Hematopoietic multipotent progenitor cell (in vitro differentiated cells): Measurements from ENCODE around the gene SLC16A2. TPM values are rescaled to one million over a fixed set of nuclear protein-coding genes. Genes with fewer than 3 reads are reported as not detected.
"Not testable (repeated sequence)": the region's sequence is repeated elsewhere in the genome, so short reads cannot be mapped to it uniquely, and the experiment has no call there.

Source experiments
- DNase-seq, 3 donors: peaks; one replicate each; pipeline ENCODE4 v3.0.0-alpha.2; 2011 to 2015; ENCODE audit warnings: low read depth in 2 of 3, low spot score in 2 of 3
- total RNA-seq: library from RNA; depleted of rRNA; stranded (reverse); fragments of >200 nt; gene quantifications from one replicate; pipeline ENCODE4 v1.2.3, GENCODE V29; 2012

The SLC16A2 gene
- total RNA-seq, 1 donor: 3.5 TPM

- DNase-seq: no peak
Measured at GRCh38 chrX:74505437-74505836, 84.1 kb downstream of the SLC16A2 start.

DNA sequence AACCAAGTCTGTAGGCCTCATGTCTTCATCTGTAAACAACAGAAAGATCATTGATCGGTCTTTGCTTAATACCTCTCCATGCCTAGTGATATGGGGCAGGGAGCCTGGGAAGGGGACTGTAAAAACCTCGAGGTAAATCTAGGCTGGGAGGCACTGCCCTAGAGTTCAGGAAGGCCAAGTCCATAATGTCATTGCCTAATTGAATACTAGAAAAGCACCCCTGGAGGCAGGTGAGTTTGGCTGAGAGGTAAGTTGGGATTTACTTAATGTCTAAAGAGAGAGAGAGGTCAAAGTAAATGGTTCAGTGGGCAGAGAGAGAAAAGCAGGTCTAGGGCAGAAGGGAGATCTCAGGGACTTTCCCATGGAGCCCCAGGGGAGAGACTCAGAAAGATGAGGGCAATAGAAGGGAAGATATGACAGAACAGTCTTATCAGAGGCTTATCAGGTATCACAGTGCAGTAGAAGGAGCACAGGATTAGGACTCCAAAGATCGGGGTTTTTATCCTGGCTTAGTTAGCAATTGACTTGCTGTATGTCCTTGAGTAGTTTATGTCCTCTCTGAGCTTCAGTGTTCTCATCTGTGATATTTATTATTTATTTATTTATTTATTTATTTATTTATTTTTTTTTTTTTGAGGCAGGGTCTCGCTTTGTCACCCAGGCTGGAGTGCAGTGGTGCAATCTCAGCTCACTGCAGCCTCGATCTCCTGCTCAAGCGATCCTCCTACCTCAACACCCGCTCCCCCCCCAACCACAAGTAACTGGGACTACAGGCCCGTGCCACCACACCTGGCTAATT is 85.2 kb downstream of the SLC16A2 start:
- DNase-seq: no peak

- no peak for DNase-seq
Measured at GRCh38 chrX:74507191-74507590, 85.9 kb downstream of the SLC16A2 start.

DNA sequence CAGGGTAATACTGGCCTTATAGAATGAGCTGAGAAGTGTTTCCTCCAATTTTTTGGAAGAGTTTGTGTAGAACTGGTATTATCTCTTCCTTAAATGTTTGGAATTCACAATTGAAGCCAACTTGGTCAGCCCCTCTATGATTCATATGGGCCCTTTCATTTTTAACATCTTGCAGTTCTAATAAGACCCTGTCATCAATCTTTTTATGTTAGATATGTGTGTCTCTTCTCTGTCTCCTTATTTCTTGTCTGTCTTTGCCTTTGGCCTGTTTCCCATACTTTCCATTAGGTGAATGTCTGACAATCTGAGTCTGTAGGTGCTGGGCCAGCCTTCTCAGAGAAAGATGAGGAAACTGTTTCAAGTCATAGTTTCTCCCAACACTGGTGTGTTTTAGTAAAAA is 88.7 kb downstream of the SLC16A2 start:
- no peak for DNase-seq

GRCh38 chrX:74510401-74510800 is 89.1 kb downstream of the SLC16A2 start:
- no peak for DNase-seq

- no peak for DNase-seq
Measured at GRCh38 chrX:74511704-74512103, 90.4 kb downstream of the SLC16A2 start.

GRCh38 chrX:74514384-74514783 is 93.1 kb downstream of the SLC16A2 start:
- no peak for DNase-seq

GRCh38 chrX:74515356-74515755 is 94.1 kb downstream of the SLC16A2 start:
- no peak for DNase-seq

- not testable (repeated sequence) for DNase-seq
Measured at GRCh38 chrX:74516013-74516412, 94.7 kb downstream of the SLC16A2 start.

GRCh38 chrX:74519870-74520269 is 98.6 kb downstream of the SLC16A2 start:
- DNase-seq: no peak

GRCh38 chrX:74520291-74520690 is 99.0 kb downstream of the SLC16A2 start:
- DNase-seq: no peak

DNA sequence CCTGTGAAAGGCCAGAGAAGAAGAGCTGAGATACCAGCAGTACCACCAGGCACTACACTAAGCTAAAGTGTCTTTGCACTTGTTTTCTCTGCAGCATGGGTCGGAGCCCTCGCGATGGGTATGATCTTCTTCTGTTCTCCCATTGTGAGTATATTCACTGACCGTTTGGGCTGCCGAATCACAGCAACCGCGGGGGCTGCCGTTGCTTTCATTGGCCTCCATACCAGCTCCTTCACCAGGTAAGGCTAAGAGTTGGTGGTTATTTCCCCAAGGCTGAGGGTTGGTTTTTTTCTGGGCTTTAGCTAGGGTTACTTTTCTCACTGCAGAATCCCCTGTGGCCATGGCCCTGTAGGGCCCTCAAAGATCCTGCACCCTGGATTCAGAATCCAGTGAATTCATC is 99.6 kb downstream of the SLC16A2 start:
- no peak for DNase-seq

GRCh38 chrX:74521961-74522751 is 100.9 kb downstream of the SLC16A2 start:
- no peak for DNase-seq

- no peak for DNase-seq
Measured at GRCh38 chrX:74523224-74523623, 101.9 kb downstream of the SLC16A2 start.

- DNase-seq: no peak
Measured at GRCh38 chrX:74523870-74524735, 102.8 kb downstream of the SLC16A2 start.

DNA sequence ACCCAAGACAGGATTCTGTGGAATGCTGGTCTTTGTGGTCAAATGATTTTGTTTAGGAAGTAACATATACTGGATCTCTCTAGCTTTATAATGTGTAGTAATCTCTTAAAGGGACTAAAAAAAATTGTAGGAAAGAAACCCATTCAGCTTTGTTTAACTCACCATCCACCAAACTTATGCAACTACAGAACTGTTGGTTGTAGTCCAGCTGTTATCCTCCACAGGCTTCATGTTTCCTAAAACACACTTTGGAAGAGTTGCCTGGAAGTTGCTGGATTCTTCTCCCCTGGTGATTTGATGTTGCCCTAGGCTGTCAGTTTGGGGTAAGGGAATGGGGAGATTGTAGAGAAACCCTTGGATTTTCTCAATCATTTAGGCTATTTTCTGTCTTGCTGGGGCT is 103.8 kb downstream of the SLC16A2 start:
- DNase-seq: no peak

DNA sequence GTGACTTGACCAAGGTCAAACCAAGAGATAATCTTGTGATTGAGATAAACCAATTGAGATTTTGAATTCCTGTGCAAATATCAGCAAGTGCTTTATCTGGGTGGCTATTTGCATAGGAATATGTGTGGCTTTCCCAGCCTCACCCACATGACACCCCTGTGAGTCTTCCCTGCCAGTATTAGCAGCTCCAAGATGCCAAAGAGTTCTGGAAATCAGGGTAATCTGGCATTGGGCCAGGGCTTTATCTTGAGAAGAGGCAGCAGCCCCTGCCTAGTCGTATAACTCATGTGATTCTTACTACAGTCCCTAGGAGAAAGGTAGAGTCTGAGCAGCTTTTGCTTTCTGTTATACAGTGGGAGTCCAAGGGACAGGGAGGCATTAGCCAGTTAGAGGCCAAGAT is 105.5 kb downstream of the SLC16A2 start:
- no peak for DNase-seq

- no peak for DNase-seq
Measured at GRCh38 chrX:74527350-74527749, 106.1 kb downstream of the SLC16A2 start.

DNA sequence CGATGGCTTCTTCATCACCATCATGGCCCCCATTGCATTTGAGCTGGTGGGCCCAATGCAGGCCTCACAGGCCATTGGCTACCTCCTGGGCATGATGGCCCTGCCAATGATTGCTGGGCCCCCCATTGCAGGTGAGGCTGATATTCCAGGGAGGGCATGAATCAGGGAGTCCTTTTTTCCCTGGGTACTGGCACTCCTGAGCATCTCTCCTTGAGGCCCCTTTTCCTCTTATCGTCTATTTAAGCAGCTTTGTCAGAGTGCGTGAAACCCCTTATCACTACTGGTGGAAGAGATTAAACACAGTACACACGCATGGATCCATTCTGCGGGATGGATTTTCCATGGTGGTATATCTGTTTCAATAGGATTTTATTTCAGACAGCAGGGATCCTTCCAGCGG is 108.0 kb downstream of the SLC16A2 start:
- no peak for DNase-seq

DNA sequence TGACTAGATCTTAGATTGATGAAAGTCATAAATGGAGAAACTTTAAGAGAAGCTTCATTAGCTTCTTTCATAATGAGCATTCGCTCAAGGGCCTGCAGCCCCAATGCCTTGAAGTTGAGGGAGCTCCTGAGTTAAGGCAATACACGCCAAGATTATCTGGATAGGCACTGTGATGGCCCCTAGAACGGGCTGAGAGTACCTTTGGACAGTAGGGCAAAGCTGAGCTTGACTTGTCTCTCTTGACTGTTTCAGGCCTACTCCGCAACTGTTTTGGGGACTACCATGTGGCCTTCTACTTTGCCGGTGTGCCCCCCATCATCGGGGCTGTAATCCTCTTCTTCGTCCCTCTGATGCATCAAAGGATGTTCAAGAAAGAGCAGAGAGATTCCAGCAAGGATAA is 109.8 kb downstream of the SLC16A2 start:
- DNase-seq: no peak

DNA sequence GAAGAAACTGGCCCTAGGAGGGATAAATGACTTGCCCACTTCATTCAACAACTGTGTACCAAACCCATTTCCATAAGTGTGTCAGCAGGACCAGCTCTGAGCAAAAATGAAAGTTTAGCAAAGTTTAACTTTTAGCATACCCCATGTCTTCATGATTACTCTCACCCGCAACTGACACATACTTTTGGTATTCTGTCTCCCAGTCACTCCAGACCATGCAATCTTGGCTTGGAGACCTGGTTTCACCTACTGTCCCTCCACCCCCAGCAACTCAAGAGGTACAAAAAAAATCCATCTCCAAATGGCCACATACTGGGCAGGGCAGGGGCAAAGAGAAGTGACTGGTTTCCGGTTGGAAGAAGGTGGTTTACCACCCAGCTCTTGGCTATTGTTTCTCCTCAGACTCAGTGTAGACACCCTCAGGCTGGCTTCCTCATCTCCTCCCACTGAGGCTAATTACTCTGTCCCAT is 113.3 kb downstream of the SLC16A2 start:
- no peak for DNase-seq
